H9 (cell line): ENCODE results near the gene CYS1. TPM values are rescaled to one million over a fixed set of nuclear protein-coding genes. Genes with fewer than 3 reads are reported as not detected.

Source experiments
- DNase-seq: peaks from one replicate; pipeline ENCODE4 v3.0.0-alpha.2; 2017
- H2AFZ ChIP-seq: one replicate; pipeline ENCODE4 v1.6.1; 2013; ENCODE audit warnings: mild to moderate bottlenecking, low read length, control low read depth, moderate library complexity
- H2AK5ac ChIP-seq: 2 replicates; pipeline ENCODE4 v1.6.1; 2013; ENCODE audit warnings: low read length, control low read depth, mixed read lengths; ENCODE audit not compliant: insufficient read length
- H2BK120ac ChIP-seq: one replicate; pipeline ENCODE4 v1.6.1; 2013; ENCODE audit warnings: low read depth, mild to moderate bottlenecking, low read length, control low read depth, inconsistent platforms; ENCODE audit not compliant: poor library complexity, severe bottlenecking
- H2BK12ac ChIP-seq: 2 replicates; pipeline ENCODE4 v1.6.1; 2013; ENCODE audit warnings: low read length, control low read depth, mixed read lengths, low read depth; ENCODE audit not compliant: insufficient read length
- H2BK15ac ChIP-seq: 2 replicates; pipeline ENCODE4 v1.6.1; 2013; ENCODE audit warnings: low read depth, low read length, control low read depth
- H2BK20ac ChIP-seq: one replicate; pipeline ENCODE4 v1.6.1; 2013; ENCODE audit warnings: low read depth, mild to moderate bottlenecking, low read length, control low read depth, inconsistent platforms; ENCODE audit not compliant: poor library complexity, severe bottlenecking
- H2BK5ac ChIP-seq: 2 replicates; pipeline ENCODE4 v1.6.1; 2013; ENCODE audit warnings: low read length, control low read depth, mixed read lengths; ENCODE audit not compliant: insufficient read length
- H3K14ac ChIP-seq: 2 replicates; pipeline ENCODE4 v1.6.1; 2013; ENCODE audit warnings: low read length, control low read depth; ENCODE audit not compliant: insufficient read depth
- H3K18ac ChIP-seq: 2 replicates; pipeline ENCODE4 v1.6.1; 2013; ENCODE audit warnings: low read depth, mild to moderate bottlenecking, mixed read lengths, low read length, control low read depth; ENCODE audit not compliant: insufficient read length
- H3K23ac ChIP-seq: 2 replicates; pipeline ENCODE4 v1.6.1; 2013; ENCODE audit warnings: low read length, control low read depth, mixed read lengths, low read depth; ENCODE audit not compliant: insufficient read length
- H3K23me2 ChIP-seq: 2 replicates; pipeline ENCODE4 v1.6.1; 2013; ENCODE audit warnings: low read depth, mild to moderate bottlenecking, mixed read lengths, low read length, control low read depth; ENCODE audit not compliant: insufficient read length, poor library complexity, severe bottlenecking
- H3K27ac ChIP-seq: 2 replicates; pipeline ENCODE4 v1.5.1; 2013; ENCODE audit warnings: low read length, control low read depth, mixed read lengths, low read depth; ENCODE audit not compliant: insufficient read length
- H3K27me3 ChIP-seq: 2 replicates; pipeline ENCODE4 v1.6.1; 2013; ENCODE audit warnings: low read length, control low read depth, inconsistent platforms; ENCODE audit not compliant: insufficient read depth
- H3K4ac ChIP-seq: 2 replicates; pipeline ENCODE4 v1.6.1; 2013; ENCODE audit warnings: low read depth, mild to moderate bottlenecking, control low read depth, inconsistent platforms, low read length, moderate library complexity
- H3K4me1 ChIP-seq: 2 replicates; pipeline ENCODE4 v1.6.1; 2013; ENCODE audit warnings: low read length, control low read depth, inconsistent platforms; ENCODE audit not compliant: insufficient read depth
- H3K4me2 ChIP-seq: 2 replicates; pipeline ENCODE4 v1.6.1; 2013; ENCODE audit warnings: low read length, control low read depth, mixed read lengths; ENCODE audit not compliant: insufficient read length, insufficient read depth
- H3K56ac ChIP-seq: 2 replicates; pipeline ENCODE4 v1.6.1; 2013; ENCODE audit warnings: low read depth, mild to moderate bottlenecking, mixed read lengths, low read length, control low read depth; ENCODE audit not compliant: insufficient read length
- H3K79me1 ChIP-seq: 2 replicates; pipeline ENCODE4 v1.6.1; 2013; ENCODE audit warnings: low read depth, mild to moderate bottlenecking, moderate library complexity, low read length, control low read depth, inconsistent platforms; ENCODE audit not compliant: insufficient read depth, poor library complexity, severe bottlenecking
- H3K79me2 ChIP-seq: 2 replicates; pipeline ENCODE4 v1.6.1; 2013; ENCODE audit warnings: low read length, control low read depth, inconsistent platforms; ENCODE audit not compliant: insufficient read depth
- H3K9ac ChIP-seq: 2 replicates; pipeline ENCODE4 v1.6.1; 2013; ENCODE audit warnings: low read length, control low read depth, mixed read lengths; ENCODE audit not compliant: insufficient read length; ENCODE audit errors: extremely low read depth
- H3K9me3 ChIP-seq: one replicate; pipeline ENCODE4 v1.6.1; 2013; ENCODE audit warnings: low read depth, low read length, inconsistent platforms; ENCODE audit not compliant: control insufficient read depth
- H3T11ph ChIP-seq: one replicate; pipeline ENCODE4 v1.6.1; 2013; ENCODE audit warnings: mild to moderate bottlenecking, low read length, control low read depth, inconsistent platforms
- H4K20me1 ChIP-seq: one replicate; pipeline ENCODE4 v1.6.1; 2013; ENCODE audit not compliant: control insufficient read depth, insufficient read length, insufficient read depth
- H4K5ac ChIP-seq: 2 replicates; pipeline ENCODE4 v1.6.1; 2013; ENCODE audit warnings: low read depth, mild to moderate bottlenecking, mixed read lengths, low read length, control low read depth; ENCODE audit not compliant: insufficient read length
- H4K8ac ChIP-seq: replicated peaks from 2 replicates; pipeline ENCODE4 v1.6.1; 2013; ENCODE audit warnings: low read length, control low read depth, mixed read lengths, low read depth; ENCODE audit not compliant: insufficient read length
- H4K91ac ChIP-seq: 2 replicates; pipeline ENCODE4 v1.6.1; 2013; ENCODE audit warnings: low read depth, mild to moderate bottlenecking, moderate library complexity, mixed read lengths, low read length, control low read depth; ENCODE audit not compliant: insufficient read length
- H3K27ac Mint-ChIP-seq, 3 experiments: 2 replicates in 2 of 3; 3 replicates in 1 of 3; pipeline ENCODE4 v1.8.0; 2020 to 2021; ENCODE audit warnings: mixed read lengths in 3 of 3, mild to moderate bottlenecking in 1 of 3, moderate library complexity in 1 of 3
- H3K27me3 Mint-ChIP-seq: 2 replicates; pipeline ENCODE4 v1.8.0; 2021; ENCODE audit warnings: low read depth, mild to moderate bottlenecking, moderate library complexity, mixed read lengths
- H3K36me3 Mint-ChIP-seq, 3 experiments: 2 replicates in 2 of 3; 3 replicates in 1 of 3; pipeline ENCODE4 v1.8.0; 2020 to 2021; ENCODE audit warnings: low read depth in 3 of 3, mixed read lengths in 3 of 3; ENCODE audit not compliant: insufficient read depth in 1 of 3
- H3K4me1 Mint-ChIP-seq, 2 experiments: 2 replicates each; pipeline ENCODE4 v1.8.0; 2020; ENCODE audit warnings: mixed read lengths in 2 of 2
- H3K4me3 Mint-ChIP-seq, 2 experiments: 2 replicates in 1 of 2; 3 replicates in 1 of 2; pipeline ENCODE4 v1.8.0; 2020 to 2021; ENCODE audit warnings: mild to moderate bottlenecking in 2 of 2, mixed read lengths in 2 of 2, moderate library complexity in 1 of 2
- H3K9me3 Mint-ChIP-seq, 2 experiments: 2 replicates in 1 of 2; 3 replicates in 1 of 2; pipeline ENCODE4 v1.8.0; 2020; ENCODE audit warnings: mild to moderate bottlenecking in 2 of 2, mixed read lengths in 2 of 2, moderate library complexity in 1 of 2
- CTCF ChIP-seq: fragments of 200-600 bp; sonication (generic); conservative IDR thresholded peaks from 3 replicates; pipeline ENCODE4 v1.8.0; 2021; ENCODE audit warnings: antibody characterized with exemption, mild to moderate bottlenecking
- WGBS: extraction: QIAGEN DNeasy Blood & Tissue Kit; methylation state at CpG from one replicate; pipeline ENCODE4 v1.1.7; 2013; ENCODE audit warnings: missing lambda C conversion rate, low lambda C conversion rate, mixed read lengths; ENCODE audit not compliant: insufficient read length; ENCODE audit errors: extremely low coverage; 5-methylcytosine and 5-hydroxymethylcytosine counted together
- total RNA-seq: library from RNA; stranded (reverse); gene quantifications from 2 replicates; pipeline ENCODE4 v1.2.1, GENCODE V29; 2021

CYS1 gene
- total RNA-seq, 1 experiment from 2014 or later = 0.35 TPM

GRCh38 chr2:10022041-10022421, 58.2 kb downstream of the CYS1 start:
- no peak overlapping the region for H3K27ac Mint-ChIP-seq
- Histone ChIP-seq H3K4me2 (no peak overlapping the region), H3K9ac (no peak overlapping the region), H3K27me3 (no peaks in the 10 kb centered on the region), H3K4me1 (no peaks in the 10 kb centered on the region), H3T11ph (no peak overlapping the region), H3K14ac (no peak overlapping the region; the same call in 1 of the 2 replicates), H4K20me1 (no peaks in the 10 kb centered on the region), H2BK12ac (no peak overlapping the region), H4K5ac (no peak overlapping the region), H2AK5ac (no peak overlapping the region), H3K9me3 (no peaks in the 10 kb centered on the region), H2BK20ac (no peak overlapping the region), H2BK5ac (no peak overlapping the region), H3K4ac (no peak overlapping the region), H3K23me2 (peaks cover 4% of the 10 kb centered on the region), H3K27ac (no peak overlapping the region), H4K8ac (no peak overlapping the region), H3K23ac (no peak overlapping the region), H3K18ac (no peak overlapping the region), H3K79me2 (no peaks in the 10 kb centered on the region), H4K91ac (no peak overlapping the region), H3K56ac (no peak overlapping the region), H3K79me1 (no peaks in the 10 kb centered on the region), H2AFZ (no peak overlapping the region), H2BK15ac (no peak overlapping the region), H2BK120ac (no peak overlapping the region)
- DNase-seq = no peak
- WGBS = no CpG with 5 or more reads among the region's 16 CpGs
- H3K27me3 Mint-ChIP-seq = peaks cover 12% of the 10 kb centered on the region
- no peaks in the 10 kb centered on the region; a peak in 1 of 7 replicates for H3K36me3 Mint-ChIP-seq
- H3K4me3 Mint-ChIP-seq = no peak overlapping the region
- no peaks in the 10 kb centered on the region; a peak in 1 of 5 replicates for H3K9me3 Mint-ChIP-seq
- H3K4me1 Mint-ChIP-seq = no peaks in the 10 kb centered on the region
- no peak for TF ChIP-seq CTCF
